SKM-1 (cell line): ENCODE data around the gene ARF1.

Experiments used
- DNase-seq: peaks from one replicate; lab custom pipeline; 2025; ENCODE audit not compliant: unreplicated experiment; lab: John Stamatoyannopoulos, UW

The ARF1 gene

DNA sequence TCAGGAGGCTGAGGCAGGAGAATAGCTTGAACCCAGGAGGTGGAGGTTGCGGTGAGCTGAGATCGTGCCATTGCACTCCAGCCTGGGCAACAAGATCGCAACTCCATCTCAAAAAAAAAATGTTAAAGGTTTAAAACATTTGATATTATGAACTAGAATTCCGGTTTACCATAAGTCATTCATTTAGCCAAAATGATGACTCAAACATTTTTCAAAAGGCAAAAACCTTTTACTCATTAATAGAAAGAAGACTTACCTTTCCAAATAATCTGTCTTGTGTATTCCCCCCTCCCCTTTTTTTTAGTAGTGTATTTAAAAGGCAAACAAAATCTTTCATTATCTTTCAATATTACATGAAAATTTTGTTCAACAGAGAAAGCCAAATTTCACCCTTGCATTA lies 34.8 kb downstream of the ARF1 start:
- DNase-seq: no peak

DNA sequence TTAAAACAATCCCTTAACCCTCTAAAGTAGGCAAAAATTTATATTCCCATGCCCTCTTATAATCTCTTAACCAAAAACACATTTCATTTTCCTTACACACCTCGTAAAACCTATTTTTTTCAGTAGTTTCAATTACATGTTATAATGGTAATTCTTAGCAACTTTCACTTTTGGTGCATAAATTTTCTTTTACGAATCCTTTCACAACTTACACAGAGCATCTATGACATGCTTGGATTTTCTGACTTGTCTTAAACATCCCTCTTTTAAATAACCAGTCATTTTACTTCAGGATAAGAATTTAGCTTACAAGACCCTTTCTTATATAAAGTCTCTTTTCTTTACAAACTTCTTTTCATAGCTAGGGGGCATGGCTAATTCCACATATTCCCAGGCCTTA lies 35.5 kb downstream of the ARF1 start:
- DNase-seq: no peak

- DNase-seq: no peak
Measured at GRCh38 chr1:228120351-228120750, 37.8 kb downstream of the ARF1 start.

GRCh38 chr1:228120857-228121489 lies 38.5 kb downstream of the ARF1 start:
- DNase-seq: no peak

DNA sequence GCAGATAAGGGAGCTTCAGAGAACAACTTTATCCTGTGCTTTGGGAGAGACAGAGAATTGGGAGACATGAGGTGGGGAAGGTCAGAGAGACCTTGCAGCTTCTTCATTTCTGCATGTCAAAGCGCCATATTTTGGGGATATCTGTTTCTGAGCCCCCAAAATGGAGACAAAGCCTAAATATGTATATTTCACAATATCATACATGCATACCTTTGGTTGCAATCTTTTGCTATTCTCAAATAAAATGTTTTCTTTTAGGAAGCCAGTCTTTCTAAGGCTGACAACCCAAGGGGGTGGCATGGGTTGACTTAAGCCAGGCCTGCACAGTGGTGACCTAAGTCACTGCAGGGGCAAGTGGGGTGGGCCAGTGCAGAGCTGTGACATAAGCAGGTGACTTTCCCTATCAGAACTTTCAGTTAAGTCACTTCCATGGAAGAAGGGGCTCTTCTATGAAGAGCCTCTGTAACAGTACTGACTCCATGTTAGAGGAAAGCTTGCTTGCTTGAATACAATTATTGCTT lies 40.5 kb downstream of the ARF1 start:
- no peak for DNase-seq

DNA sequence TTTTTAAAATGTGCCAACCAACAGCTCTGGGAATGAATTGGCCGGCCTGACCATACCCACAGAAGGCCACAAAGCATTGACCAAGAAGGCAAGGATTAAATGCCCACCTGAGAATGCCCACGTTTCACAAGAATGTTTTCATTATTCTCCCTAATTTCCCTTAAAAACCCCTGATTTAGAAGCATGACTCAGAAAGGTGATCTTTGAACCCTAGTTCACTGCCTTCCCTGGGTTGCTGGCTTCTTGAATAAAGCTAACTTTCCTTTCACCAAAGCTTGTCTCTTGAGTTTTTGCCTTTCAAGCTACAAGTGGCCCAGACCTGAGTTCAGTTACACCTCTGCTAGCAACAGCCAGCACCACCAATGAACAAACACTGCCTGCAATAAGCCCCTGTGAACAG lies 41.0 kb downstream of the ARF1 start:
- no peak for DNase-seq

- DNase-seq: no peak
Measured at GRCh38 chr1:228125185-228125584, 42.7 kb downstream of the ARF1 start.

DNA sequence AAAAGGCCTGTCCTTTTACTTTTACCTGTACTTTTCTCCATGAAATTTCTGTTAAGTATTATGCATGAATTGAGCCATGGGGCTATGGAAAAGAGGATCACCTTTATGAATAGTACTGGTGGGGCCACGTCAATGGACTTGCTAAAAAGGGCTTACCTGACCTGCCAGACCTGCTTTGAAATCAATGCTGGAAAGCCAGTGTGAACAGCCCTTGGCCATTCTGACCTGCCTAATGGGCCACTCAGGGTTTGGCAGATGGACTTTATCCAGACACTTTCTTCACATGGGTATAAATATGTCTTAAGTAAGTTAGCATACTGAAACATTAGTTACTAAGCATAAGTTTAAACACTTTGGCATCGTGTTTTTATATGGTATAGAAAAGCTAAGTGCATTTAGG lies 49.3 kb downstream of the ARF1 start:
- DNase-seq: no peak

- no peak for DNase-seq
Measured at GRCh38 chr1:228134591-228134990, 52.1 kb downstream of the ARF1 start.

DNA sequence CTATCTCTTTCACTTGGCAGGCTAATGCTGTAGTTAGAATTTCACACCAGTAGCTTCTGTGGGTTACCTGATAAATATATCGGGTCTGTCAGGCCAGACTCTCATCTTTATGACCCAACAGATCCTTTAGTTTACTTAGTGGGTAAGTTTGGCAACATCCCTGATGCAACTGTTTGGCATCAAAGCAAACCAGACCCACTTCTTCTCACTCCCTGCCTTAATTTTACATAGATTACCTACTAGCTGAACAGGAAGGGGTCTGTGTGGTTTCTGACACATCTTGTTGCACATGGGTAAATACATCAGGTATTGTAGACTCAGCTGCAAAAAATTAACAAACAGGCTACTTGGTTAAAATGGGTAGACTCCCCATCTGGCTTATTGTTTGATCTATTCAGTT lies 54.4 kb downstream of the ARF1 start:
- no peak for DNase-seq

DNA sequence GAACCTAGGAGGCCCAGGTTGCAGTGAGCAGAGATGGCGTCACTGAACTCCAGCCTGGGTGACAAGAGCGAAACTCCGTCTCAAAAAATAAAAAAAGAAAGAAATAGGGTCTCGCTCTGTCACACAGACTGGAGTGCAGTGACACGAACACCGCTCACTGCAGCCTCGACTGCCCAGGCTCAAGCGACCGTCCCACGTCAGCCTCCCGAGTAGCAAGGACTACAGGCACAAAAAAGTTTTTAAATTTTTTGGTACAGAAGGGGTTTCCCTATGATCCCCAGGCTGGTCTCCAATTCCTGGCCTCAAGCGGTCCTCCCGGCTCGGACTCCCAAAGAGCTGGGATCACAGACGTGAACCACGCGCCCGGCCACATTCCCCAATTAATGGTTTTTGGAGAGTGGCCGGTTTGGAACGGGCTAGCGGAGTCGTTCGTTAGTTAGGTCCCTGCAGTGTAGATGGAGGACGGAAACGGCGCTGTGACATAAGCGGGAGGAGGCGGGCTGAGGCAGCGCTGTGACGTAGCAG lies 57.0 kb downstream of the ARF1 start:
- no peak for DNase-seq

GRCh38 chr1:228139931-228140723 lies 57.6 kb downstream of the ARF1 start, which contains the start of gene GUK1:
TSS of gene GUK1 (plus strand) at chr1:228140279. CDS start at chr1:228140303, 24 bp downstream.
- peak; percentile 100 for DNase-seq

- DNase-seq: no peak
Measured at GRCh38 chr1:228140724-228141225, 58.3 kb downstream of the ARF1 start.

GRCh38 chr1:228141226-228142044 lies 58.9 kb downstream of the ARF1 start:
- no peak for DNase-seq

DNA sequence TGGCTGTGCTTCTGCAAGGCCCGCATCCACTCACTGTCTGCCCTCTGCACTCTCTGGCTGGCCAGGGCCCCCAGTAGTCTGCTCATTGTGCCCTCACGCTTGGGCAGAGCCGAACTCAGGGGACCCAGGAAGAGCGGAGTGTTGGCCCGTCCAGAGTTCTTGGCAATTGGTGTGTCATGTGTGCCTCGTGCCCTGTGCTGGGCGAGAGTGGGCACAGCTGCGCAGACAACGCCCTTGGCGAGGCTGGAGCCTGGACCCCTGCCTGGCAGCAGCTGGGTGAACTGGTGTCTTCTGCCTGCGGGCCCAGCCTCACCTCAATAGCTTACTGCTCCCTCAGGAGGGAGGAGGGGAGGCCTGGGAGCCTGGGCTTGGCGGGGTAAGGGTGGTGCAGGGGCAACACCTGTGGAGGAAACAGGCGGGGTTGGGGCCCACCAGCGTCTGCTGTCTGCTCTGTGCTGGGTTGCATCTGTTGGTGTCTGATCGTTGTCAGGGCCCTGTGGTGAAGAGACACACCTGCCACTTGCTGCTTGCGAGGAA lies 59.7 kb downstream of the ARF1 start:
- no peak for DNase-seq

DNA sequence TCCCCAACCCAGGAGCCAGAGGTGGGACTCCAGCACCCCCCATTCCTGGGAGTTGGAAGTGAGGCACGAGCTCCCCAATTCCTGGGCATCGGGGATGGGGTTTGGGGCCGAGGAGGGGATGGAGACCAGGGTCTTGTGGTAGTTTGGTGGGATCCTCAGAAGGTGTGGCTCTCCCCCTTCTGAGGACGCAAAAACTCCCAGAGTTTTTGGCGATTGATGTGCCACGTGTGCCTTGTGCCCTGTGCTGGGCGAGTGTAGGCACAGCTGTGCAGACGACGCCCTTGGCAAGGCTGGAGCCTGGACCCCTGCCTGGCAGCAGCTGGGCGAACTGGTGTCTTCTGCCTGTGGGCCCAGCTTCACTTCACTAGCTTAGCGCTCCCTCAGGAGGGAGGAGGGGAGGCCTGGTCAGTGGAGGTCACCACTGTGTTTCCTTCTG lies 60.2 kb downstream of the ARF1 start:
- DNase-seq: no peak

DNA sequence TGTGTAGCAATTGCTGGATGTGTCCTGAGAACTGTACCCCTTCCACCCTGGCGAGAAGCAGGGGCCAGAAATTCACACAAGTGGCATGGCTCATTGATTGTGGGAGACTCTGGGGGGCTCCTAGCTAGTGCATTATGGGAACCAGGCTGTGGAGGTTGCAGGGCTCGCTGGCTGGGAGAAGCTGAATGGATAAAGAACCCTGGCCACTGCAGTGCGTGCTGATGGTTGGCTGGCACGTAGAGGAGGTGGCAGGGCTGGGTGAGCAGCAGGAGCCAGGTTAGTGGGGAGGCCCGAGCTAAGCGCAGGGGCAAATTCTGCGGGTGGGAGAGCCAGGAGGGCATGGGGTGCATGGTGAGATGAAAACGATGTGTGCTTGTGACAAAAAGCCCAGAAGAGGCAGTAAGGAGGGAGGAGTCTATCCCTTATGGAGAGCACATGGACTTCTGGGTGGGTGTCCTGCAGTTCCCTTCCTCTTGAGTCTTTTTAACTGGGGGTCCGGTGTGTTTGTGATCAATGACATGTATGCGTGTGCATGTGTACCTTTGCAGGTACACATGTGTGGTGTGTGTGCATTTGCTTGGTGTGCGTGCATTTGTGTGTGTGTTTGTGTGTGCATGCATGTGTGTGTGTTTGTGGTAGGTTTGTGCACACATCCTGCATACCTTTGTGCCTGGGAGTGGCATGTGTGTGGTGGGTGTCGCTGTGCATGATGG lies 61.1 kb downstream of the ARF1 start:
- no peak for DNase-seq

DNA sequence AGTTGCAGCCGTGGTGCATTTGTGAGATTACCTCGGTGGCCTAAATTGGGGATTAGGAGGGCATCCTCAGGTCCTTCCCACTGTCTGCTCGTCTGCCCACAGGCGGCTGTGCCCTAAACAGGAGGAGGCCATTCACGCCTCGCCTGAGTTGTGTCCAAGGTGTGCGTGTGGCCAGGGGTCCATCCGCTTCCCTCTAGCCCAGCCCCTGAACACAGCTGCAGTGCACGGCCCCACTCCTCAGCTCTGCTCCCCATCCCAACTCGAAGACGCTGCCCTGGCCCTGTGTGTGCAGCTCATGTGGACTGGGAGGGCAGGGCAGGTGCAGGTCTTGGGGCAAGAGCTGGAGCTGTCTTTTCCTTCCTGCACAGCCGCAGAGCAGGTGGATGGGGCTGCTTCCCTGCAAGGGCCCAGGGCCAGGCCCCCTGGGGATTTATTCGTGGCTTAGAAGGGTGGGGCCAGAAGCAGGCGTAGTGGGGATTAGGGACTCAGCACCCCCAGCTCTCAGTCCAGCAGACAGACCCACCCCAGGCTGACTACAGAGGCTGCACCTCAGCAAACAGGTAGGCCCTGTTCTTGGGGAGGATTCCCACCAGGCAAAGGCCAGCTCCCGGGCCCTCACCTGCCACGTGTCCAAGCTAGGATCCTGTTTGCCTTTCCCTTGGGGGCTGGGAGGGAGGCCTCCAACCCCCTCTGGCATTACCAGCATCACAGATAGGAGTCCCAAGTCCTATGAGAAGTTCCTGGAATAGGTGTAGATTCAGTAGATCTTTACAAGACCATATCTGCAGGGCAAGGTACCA lies 61.9 kb downstream of the ARF1 start:
- no peak for DNase-seq

- no peak for DNase-seq
Measured at GRCh38 chr1:228144993-228145343, 62.5 kb downstream of the ARF1 start.
